OCI-LY7 (cell line): ENCODE measurements around the gene ZBTB42. TPM values are rescaled to one million over a fixed set of nuclear protein-coding genes. Genes with fewer than 3 reads are reported as not detected.

ENCODE experiments used
- BruUV-seq: library from RNA; stranded (reverse); fragments of 400-500 nt; replicated peaks from 2 replicates; lab custom pipeline; 2021; lab: Mats Ljungman, UMichigan
- CTCF ChIA-PET: fragments of 300-600 bp; sonication (Branson Sonifier 250); formaldehyde crosslinking; loops from one replicate; lab custom pipeline; 2022; ENCODE audit warnings: antibody characterized with exemption; ENCODE audit not compliant: unreplicated experiment; lab: Charles Lee
- POLR2A ChIA-PET: fragments of 300-600 bp; sonication (Branson Sonifier 250); formaldehyde crosslinking; loops from one replicate; lab custom pipeline; 2022; ENCODE audit warnings: antibody characterized with exemption; lab: Charles Lee
- DNase-seq: peaks from one replicate; pipeline ENCODE4 v3.0.0-alpha.2; 2015; ENCODE audit warnings: low spot score
- H2AFZ ChIP-seq: fragments of 200-600 bp; sonication (generic), shearing (Covaris generic); 2 replicates; pipeline ENCODE4 v1.6.1; 2014; ENCODE audit warnings: mild to moderate bottlenecking, antibody characterized with exemption, low read length, moderate library complexity
- H3K27ac ChIP-seq: fragments of 200-600 bp; sonication (generic); 2 replicates; pipeline ENCODE4 v1.5.1; 2014; ENCODE audit warnings: mixed run types, low read depth, mild to moderate bottlenecking, moderate library complexity, low read length, inconsistent platforms; ENCODE audit not compliant: poor library complexity, severe bottlenecking
- H3K36me3 ChIP-seq: fragments of 200-600 bp; sonication (generic); 2 replicates; pipeline ENCODE4 v1.6.1; 2014; ENCODE audit warnings: mild to moderate bottlenecking, antibody characterized with exemption, low read length, moderate library complexity, mixed read lengths; ENCODE audit not compliant: insufficient read depth
- H3K4me1 ChIP-seq: fragments of 200-600 bp; sonication (generic); 2 replicates; pipeline ENCODE4 v1.5.1; 2014; ENCODE audit warnings: mild to moderate bottlenecking, low read length; ENCODE audit not compliant: insufficient read depth, poor library complexity, severe bottlenecking
- H3K4me2 ChIP-seq: fragments of 200-600 bp; sonication (generic); 2 replicates; pipeline ENCODE4 v1.6.1; 2014; ENCODE audit warnings: mild to moderate bottlenecking, low read length
- H3K4me3 ChIP-seq: fragments of 200-600 bp; sonication (generic); 2 replicates; pipeline ENCODE4 v1.5.1; 2014; ENCODE audit warnings: mild to moderate bottlenecking, low read depth, low read length; ENCODE audit not compliant: poor library complexity, severe bottlenecking
- H3K79me2 ChIP-seq: fragments of 200-600 bp; sonication (generic); 2 replicates; pipeline ENCODE4 v1.6.1; 2016; ENCODE audit warnings: low read depth, mild to moderate bottlenecking, low read length, moderate library complexity, mixed read lengths; ENCODE audit not compliant: insufficient read depth
- H3K9me2 ChIP-seq: fragments of 200-600 bp; sonication (generic); 2 replicates; pipeline ENCODE4 v1.6.1; 2016; ENCODE audit warnings: mild to moderate bottlenecking, low read length, mixed read lengths; ENCODE audit not compliant: insufficient read depth
- H3K9me3 ChIP-seq: fragments of 200-600 bp; sonication (generic); 2 replicates; pipeline ENCODE4 v1.6.1; 2014; ENCODE audit warnings: mild to moderate bottlenecking, mixed run types, low read length, mixed read lengths
- H4K20me1 ChIP-seq: fragments of 200-600 bp; sonication (generic); 2 replicates; pipeline ENCODE4 v1.6.1; 2014; ENCODE audit warnings: mild to moderate bottlenecking, antibody characterized with exemption, low read length, moderate library complexity, mixed read lengths; ENCODE audit not compliant: insufficient read depth
- EZH2phosphoT487 ChIP-seq: fragments of 200-600 bp; sonication (generic); IDR thresholded peaks from 2 replicates; pipeline ENCODE4 v1.6.1; 2018; ENCODE audit warnings: low read depth, borderline replicate concordance, mild to moderate bottlenecking, mixed run types, antibody characterized with exemption, low read length, moderate library complexity, mixed read lengths
- intact Hi-C: fragments of 100-400 bp; cut with micrococcal nuclease; formaldehyde crosslinking; loops from one replicate; pipeline ENCODE4 v1.10.0; 2022; ENCODE audit not compliant: unreplicated experiment
- total RNA-seq, 2 experiments: library from RNA; depleted of rRNA in 1 of 2; stranded (reverse); fragments of >200 nt in 1 of 2; shearing (Covaris generic) in 1 of 2; gene quantifications; 2 replicates each; pipeline ENCODE4 v1.2.3, GENCODE V29; 2014 to 2022
- TF ChIP-seq, protein P1 (sequence below): fragments of 200-600 bp; sonication (generic); conservative IDR thresholded peaks from 2 replicates; pipeline ENCODE4 v1.5.1; 2014; ENCODE audit warnings: mild to moderate bottlenecking, antibody characterized with exemption, low read length, moderate library complexity, mixed read lengths

Gene ZBTB42
- total RNA-seq, 2 experiments from 2014 or later: 0.98 to 1.9 TPM

DNA sequence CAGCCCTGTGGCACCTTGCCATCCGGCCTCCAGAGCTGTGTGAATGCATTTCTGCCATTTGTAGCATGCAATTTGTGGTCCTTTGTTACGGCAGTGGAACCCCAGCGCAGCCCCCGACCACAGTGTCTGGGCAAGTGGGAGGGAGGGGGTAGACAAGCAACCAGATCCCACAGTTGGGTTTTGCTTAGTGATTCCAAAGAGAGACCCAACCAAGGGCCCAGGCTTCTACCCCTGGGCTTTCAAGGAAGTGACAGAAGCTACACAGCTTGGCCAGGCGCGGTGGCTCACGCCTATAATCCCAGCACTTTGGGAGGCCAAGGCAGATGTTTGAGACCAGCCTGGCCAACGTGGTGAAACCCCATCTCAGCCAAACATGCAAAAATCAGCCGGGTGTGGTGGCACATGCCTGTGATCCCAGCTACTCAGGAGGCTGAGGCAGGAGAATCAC is 17.8 kb downstream of the ZBTB42 start:
- no peak overlapping the region for H3K4me2 ChIP-seq
- peaks cover 21% of the 10 kb centered on the region; the same call in 1 of the 2 replicates for H3K79me2 ChIP-seq
- TF ChIP-seq, protein P1, sequence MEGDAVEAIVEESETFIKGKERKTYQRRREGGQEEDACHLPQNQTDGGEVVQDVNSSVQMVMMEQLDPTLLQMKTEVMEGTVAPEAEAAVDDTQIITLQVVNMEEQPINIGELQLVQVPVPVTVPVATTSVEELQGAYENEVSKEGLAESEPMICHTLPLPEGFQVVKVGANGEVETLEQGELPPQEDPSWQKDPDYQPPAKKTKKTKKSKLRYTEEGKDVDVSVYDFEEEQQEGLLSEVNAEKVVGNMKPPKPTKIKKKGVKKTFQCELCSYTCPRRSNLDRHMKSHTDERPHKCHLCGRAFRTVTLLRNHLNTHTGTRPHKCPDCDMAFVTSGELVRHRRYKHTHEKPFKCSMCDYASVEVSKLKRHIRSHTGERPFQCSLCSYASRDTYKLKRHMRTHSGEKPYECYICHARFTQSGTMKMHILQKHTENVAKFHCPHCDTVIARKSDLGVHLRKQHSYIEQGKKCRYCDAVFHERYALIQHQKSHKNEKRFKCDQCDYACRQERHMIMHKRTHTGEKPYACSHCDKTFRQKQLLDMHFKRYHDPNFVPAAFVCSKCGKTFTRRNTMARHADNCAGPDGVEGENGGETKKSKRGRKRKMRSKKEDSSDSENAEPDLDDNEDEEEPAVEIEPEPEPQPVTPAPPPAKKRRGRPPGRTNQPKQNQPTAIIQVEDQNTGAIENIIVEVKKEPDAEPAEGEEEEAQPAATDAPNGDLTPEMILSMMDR: no peak
- TF ChIP-seq EZH2phosphoT487: no peak
- H2AFZ ChIP-seq: no peak overlapping the region
- POLR2A ChIA-PET: no interaction called here
- intact Hi-C loops: no loop called here
- BruUV-seq: no TSS peak
- H3K9me2 ChIP-seq: no peaks in the 10 kb centered on the region
- H4K20me1 ChIP-seq: 0 out of 2 replicates have a peak, but pooled peaks cover 5% of the 10 kb centered on the region
- H3K9me3 ChIP-seq: no peaks in the 10 kb centered on the region
- CTCF ChIA-PET: no interaction called here
- H3K27ac ChIP-seq: no peak overlapping the region
- H3K4me3 ChIP-seq: no peak overlapping the region
- DNase-seq: no peak
- peaks cover 7% of the 10 kb centered on the region for H3K36me3 ChIP-seq
- peaks cover 19% of the 10 kb centered on the region for H3K4me1 ChIP-seq

DNA sequence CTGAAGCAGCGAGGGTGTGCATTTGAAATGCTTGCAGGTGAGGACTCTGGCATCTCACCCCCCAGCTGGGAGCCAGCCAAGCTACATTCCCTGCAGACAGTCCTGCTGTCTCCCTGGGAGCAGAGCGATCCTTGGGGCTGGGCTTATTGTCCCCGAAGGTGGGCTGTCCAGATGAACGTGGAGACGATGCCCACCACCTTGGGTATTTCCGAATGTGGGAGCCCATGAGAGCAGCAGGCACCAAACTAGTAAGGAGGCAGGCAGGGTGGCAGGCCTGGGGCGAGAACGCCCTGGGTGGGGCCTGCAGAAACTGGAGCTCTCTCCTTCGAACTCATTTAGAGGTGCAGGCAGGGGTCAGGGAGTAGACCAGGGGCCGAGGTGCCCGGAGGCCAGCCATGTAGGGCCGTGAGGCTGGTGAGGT is 18.5 kb downstream of the ZBTB42 start:
- Histone ChIP-seq H3K9me3 (no peaks in the 10 kb centered on the region), H3K36me3 (peaks cover 7% of the 10 kb centered on the region), H3K27ac (no peak overlapping the region), H3K4me2 (no peak overlapping the region), H3K9me2 (no peaks in the 10 kb centered on the region), H3K4me1 (peaks cover 13% of the 10 kb centered on the region), H2AFZ (no peak overlapping the region), H3K79me2 (peaks cover 19% of the 10 kb centered on the region; the same call in 1 of the 2 replicates), H4K20me1 (0 out of 2 replicates have a peak, but pooled peaks cover 2% of the 10 kb centered on the region), H3K4me3 (no peak overlapping the region)
- CTCF ChIA-PET: no interaction called here
- TF ChIP-seq, protein P1: no peak
- TF ChIP-seq EZH2phosphoT487: no peak
- BruUV-seq: no TSS peak
- POLR2A ChIA-PET: no interaction called here
- DNase-seq: no peak
- intact Hi-C loops: no loop called here

DNA sequence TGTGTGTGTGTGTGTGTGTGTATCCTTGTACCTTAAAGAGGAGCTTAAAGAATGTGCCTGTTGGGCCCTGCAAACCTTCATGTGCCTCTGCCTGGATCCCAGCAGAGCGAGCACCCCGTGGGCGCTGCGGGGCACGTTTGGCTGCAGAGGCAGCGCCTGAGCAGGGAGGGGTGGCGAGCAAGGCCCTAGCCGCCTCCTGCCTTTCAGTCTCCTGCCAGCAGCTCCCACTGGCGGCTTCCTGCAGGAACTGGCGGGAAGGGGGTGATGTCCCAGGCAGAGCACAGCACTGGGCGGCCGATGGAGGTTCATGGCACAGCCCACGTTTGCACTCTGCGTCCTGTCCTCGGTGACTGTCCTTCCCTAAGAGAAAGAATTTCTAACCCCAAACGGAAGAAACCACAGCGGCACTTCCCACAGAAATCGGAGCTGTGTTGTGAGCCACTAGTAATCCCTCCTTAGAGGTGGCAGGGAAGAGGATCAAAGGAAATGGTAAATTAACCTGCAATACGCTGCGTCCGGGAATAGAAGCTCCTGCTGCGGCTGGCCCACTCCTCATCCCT is 19.8 kb downstream of the ZBTB42 start:
- H2AFZ ChIP-seq: no peak overlapping the region
- ChIA-PET POLR2A (no interaction called here), CTCF (no interaction called here)
- no peak overlapping the region for H3K27ac ChIP-seq
- H3K9me3 ChIP-seq: no peaks in the 10 kb centered on the region
- BruUV-seq: no TSS peak
- DNase-seq: no peak
- H3K4me2 ChIP-seq: no peak overlapping the region
- no peaks in the 10 kb centered on the region for H4K20me1 ChIP-seq
- peaks cover 8% of the 10 kb centered on the region; the same call in 1 of the 2 replicates for H3K79me2 ChIP-seq
- peaks cover 8% of the 10 kb centered on the region for H3K4me1 ChIP-seq
- no peaks in the 10 kb centered on the region for H3K9me2 ChIP-seq
- TF ChIP-seq EZH2phosphoT487: no peak
- TF ChIP-seq, protein P1: no peak
- no peak overlapping the region for H3K4me3 ChIP-seq
- peaks cover 7% of the 10 kb centered on the region for H3K36me3 ChIP-seq
- intact Hi-C loops: no loop called here
